H7 (cell line): ENCODE measurements around the gene RPL36A. TPM values are rescaled to one million over a fixed set of nuclear protein-coding genes. Genes with fewer than 3 reads are reported as not detected.

Source experiments
- DNase-seq: peaks from one replicate; pipeline ENCODE4 v3.0.0; 2012
- H3K27me3 ChIP-seq: 2 replicates; pipeline ENCODE4 v1.6.0; 2011; ENCODE audit warnings: mild to moderate bottlenecking, low read length; ENCODE audit not compliant: control insufficient read depth, insufficient read depth
- H3K36me3 ChIP-seq: replicated peaks from 2 replicates; pipeline ENCODE4 v1.5.1; 2011; ENCODE audit warnings: low read length; ENCODE audit not compliant: control insufficient read depth, insufficient read depth
- H3K4me3 ChIP-seq: 2 replicates; pipeline ENCODE4 v1.5.1; 2011; ENCODE audit warnings: low read depth, mild to moderate bottlenecking, control low read depth, low read length, moderate library complexity; ENCODE audit not compliant: insufficient read depth
- total RNA-seq: library from RNA; depleted of rRNA; stranded (reverse); fragments of >200 nt; shearing (Covaris generic); gene quantifications from 2 replicates; pipeline ENCODE4 v1.2.3, GENCODE V29; 2014; rRNA removed

The RPL36A gene
- total RNA-seq, 1 experiment from 2014 or later, result 794 TPM

DNA sequence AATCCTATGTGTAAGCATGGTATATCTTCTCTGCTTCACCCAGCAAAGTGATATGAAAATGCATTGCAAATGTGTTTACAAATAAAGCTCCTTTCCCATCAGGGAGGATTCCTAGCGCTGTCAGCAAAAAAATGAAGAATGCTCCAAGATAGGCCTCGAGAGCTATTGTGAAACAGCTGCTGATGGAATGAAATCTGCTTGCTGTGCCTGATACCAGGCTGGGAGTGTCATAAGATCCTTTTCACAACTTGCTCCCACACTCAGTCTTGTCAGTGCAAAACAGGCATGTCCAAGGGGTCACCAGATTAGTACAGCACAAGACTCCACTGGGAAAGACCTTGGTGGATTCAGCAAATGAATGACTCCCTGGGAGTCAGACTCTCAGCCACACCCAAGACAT is 51.3 kb downstream of the RPL36A start:
- Histone ChIP-seq H3K27me3 (no peaks in the 10 kb centered on the region), H3K36me3 (peaks cover 4% of the 10 kb centered on the region), H3K4me3 (no peak overlapping the region)
- no peak for DNase-seq

Other genes with a start within 250 kb of the RPL36A start
- 0.17 and 0.26 TPM in 2 replicates for gene DRP2, start 171.2 kb upstream of the RPL36A start, total RNA-seq
- 0.11 TPM in 1 of 2 replicates, not detected in the other for gene TAF7L, start 99.7 kb upstream of the RPL36A start, total RNA-seq
- gene TIMM8A, start 42.3 kb upstream of the RPL36A start, total RNA-seq, result 6.2 and 8.4 TPM in 2 replicates
- 0.07 and 0.11 TPM in 2 replicates for gene BTK, start 4.8 kb upstream of the RPL36A start, total RNA-seq
- gene GLA, start 16.9 kb downstream of the RPL36A start, total RNA-seq, result 48.1 and 58.3 TPM in 2 replicates
- gene HNRNPH2, start 17.2 kb downstream of the RPL36A start, total RNA-seq, result 33.5 and 35.0 TPM in 2 replicates
- 2.1 and 7.5 TPM in 2 replicates for gene ARMCX4, start 94.4 kb downstream of the RPL36A start, total RNA-seq
- gene ARMCX1, start 159.5 kb downstream of the RPL36A start, total RNA-seq, result 27.0 and 33.0 TPM in 2 replicates
- 15.2 and 21.4 TPM in 2 replicates for gene ARMCX6, start 227.0 kb downstream of the RPL36A start, total RNA-seq
- gene ARMCX3, start 232.1 kb downstream of the RPL36A start, total RNA-seq, result 13.1 and 18.3 TPM in 2 replicates